ENCODE data around the gene DEFB113.

GRCh38 chr6:49969605-49970004 is at the start of gene DEFB113:
- no peak for TF ChIP-seq MAZ (IDR thresholded peaks at IDR 0.05; ENCODE audit: borderline replicate concordance, low read depth, low read length)
- TF ChIP-seq, protein P1, sequence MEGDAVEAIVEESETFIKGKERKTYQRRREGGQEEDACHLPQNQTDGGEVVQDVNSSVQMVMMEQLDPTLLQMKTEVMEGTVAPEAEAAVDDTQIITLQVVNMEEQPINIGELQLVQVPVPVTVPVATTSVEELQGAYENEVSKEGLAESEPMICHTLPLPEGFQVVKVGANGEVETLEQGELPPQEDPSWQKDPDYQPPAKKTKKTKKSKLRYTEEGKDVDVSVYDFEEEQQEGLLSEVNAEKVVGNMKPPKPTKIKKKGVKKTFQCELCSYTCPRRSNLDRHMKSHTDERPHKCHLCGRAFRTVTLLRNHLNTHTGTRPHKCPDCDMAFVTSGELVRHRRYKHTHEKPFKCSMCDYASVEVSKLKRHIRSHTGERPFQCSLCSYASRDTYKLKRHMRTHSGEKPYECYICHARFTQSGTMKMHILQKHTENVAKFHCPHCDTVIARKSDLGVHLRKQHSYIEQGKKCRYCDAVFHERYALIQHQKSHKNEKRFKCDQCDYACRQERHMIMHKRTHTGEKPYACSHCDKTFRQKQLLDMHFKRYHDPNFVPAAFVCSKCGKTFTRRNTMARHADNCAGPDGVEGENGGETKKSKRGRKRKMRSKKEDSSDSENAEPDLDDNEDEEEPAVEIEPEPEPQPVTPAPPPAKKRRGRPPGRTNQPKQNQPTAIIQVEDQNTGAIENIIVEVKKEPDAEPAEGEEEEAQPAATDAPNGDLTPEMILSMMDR (IDR thresholded peaks at IDR 0.05), result no peak
- TF ChIP-seq EP300 (IDR thresholded peaks at IDR 0.05), result no peak
- TF ChIP-seq POLR2A (IDR thresholded peaks at IDR 0.05; ENCODE audit: low read length), result no peak
- TF ChIP-seq TP53 (CRISPR knock-in tag; IDR thresholded peaks at IDR 0.05), result no peak
- TF ChIP-seq CBX8 (IDR thresholded peaks at IDR 0.05), result no peak
- no peak for TF ChIP-seq NPAS2 (CRISPR knock-in tag; IDR thresholded peaks at IDR 0.05; ENCODE audit: borderline replicate concordance)
- no peak for TF ChIP-seq MAX (IDR thresholded peaks at IDR 0.05)
- TF ChIP-seq POLR2AphosphoS2 (conservative IDR thresholded peaks at IDR 0.05; ENCODE audit: low read length), result no peak
- TF ChIP-seq ZC3H11A (IDR thresholded peaks at IDR 0.05), result no peak
- TF ChIP-seq FOSL2 (IDR thresholded peaks at IDR 0.05), result no peak
- TF ChIP-seq FOSL2 (CRISPR knock-in tag; IDR thresholded peaks at IDR 0.05), result no peak
- TF ChIP-seq FOSB (CRISPR knock-in tag; IDR thresholded peaks at IDR 0.05), result no peak
